Stimulated activated CD8-positive, alpha-beta memory T cell treated with anti-CD3 and anti-CD28 coated beads, Interleukin-4, amount 100 ng/mL, for 1 hour (primary cell): Measurements from ENCODE around the gene LANCL3.
"Not testable (repeated sequence)": the region's sequence is repeated elsewhere in the genome, so short reads cannot be mapped to it uniquely, and the experiment has no call there.

Source experiments
- DNase-seq, 2 donors: peaks; one replicate each; pipeline ENCODE4 v3.0.0-alpha.2; 2020; ENCODE audit warnings: low read depth in 2 of 2, low spot score in 1 of 2

LANCL3 gene

GRCh38 chrX:37571426-37572107 is at the start of gene LANCL3:
TSS of gene LANCL3 (plus strand) at chrX:37571661. CDS start at chrX:37571871, 210 bp downstream.
- DNase-seq, result not testable (repeated sequence)

- DNase-seq, result not testable (repeated sequence)
These were observed 47.8 kb upstream of the LANCL3 start for GRCh38 chrX:37523673-37524072.

- DNase-seq, result no peak
These were observed 29.5 kb upstream of the LANCL3 start for GRCh38 chrX:37541991-37542390.

- DNase-seq, result no peak
These were observed 28.7 kb upstream of the LANCL3 start for GRCh38 chrX:37542791-37543190.

GRCh38 chrX:37543324-37543723 is 28.1 kb upstream of the LANCL3 start:
- no peak for DNase-seq

GRCh38 chrX:37544531-37544930 is 26.9 kb upstream of the LANCL3 start:
- not testable (repeated sequence) for DNase-seq

GRCh38 chrX:37545066-37545465 is 26.4 kb upstream of the LANCL3 start:
- DNase-seq, result no peak

- DNase-seq, result not testable (repeated sequence)
These were observed 21.8 kb upstream of the LANCL3 start for GRCh38 chrX:37549619-37550018.

GRCh38 chrX:37553476-37553875 is 18.0 kb upstream of the LANCL3 start:
- no peak for DNase-seq

GRCh38 chrX:37565254-37565653 is 6.2 kb upstream of the LANCL3 start:
- not testable (repeated sequence) for DNase-seq

GRCh38 chrX:37570349-37570748 is 1.1 kb upstream of the LANCL3 start:
- not testable (repeated sequence) for DNase-seq

- not testable (repeated sequence) for DNase-seq
These were observed 687 bp downstream of the LANCL3 start for GRCh38 chrX:37572108-37572587.

GRCh38 chrX:37573121-37573520 is 1.7 kb downstream of the LANCL3 start:
- DNase-seq, result not testable (repeated sequence)

- no peak for DNase-seq
These were observed 6.6 kb downstream of the LANCL3 start for GRCh38 chrX:37578045-37578444.

GRCh38 chrX:37580080-37580479 is 8.6 kb downstream of the LANCL3 start:
- no peak for DNase-seq

- not testable (repeated sequence) for DNase-seq
These were observed 15.9 kb downstream of the LANCL3 start for GRCh38 chrX:37587337-37587736.

GRCh38 chrX:37590047-37590446 is 18.6 kb downstream of the LANCL3 start:
- no peak for DNase-seq

- DNase-seq, result no peak
These were observed 23.4 kb downstream of the LANCL3 start for GRCh38 chrX:37594755-37595382.

GRCh38 chrX:37599729-37600128 is 28.3 kb downstream of the LANCL3 start:
- no peak for DNase-seq

GRCh38 chrX:37603938-37604409 is 32.5 kb downstream of the LANCL3 start:
- no peak for DNase-seq

- no peak for DNase-seq
These were observed 35.8 kb downstream of the LANCL3 start for GRCh38 chrX:37607243-37607642.

GRCh38 chrX:37608156-37608555 is 36.7 kb downstream of the LANCL3 start:
- DNase-seq, result no peak
